ENCODE measurements around the gene KCNJ18. TPM values are rescaled to one million over a fixed set of nuclear protein-coding genes. Genes with fewer than 3 reads are reported as not detected.
"Not testable (repeated sequence)": the region's sequence is repeated elsewhere in the genome, so short reads cannot be mapped to it uniquely, and the experiment has no call there.

The KCNJ18 gene
- polyA plus RNA-seq (ENCODE audit: insufficient read depth in 1 of 5, insufficient read length in 5 of 5, low replicate concordance in 1 of 5), result not detected
- long read RNA-seq, donor 1, result 0 reads
- long read RNA-seq, donor 2, result 0 reads
- long read RNA-seq, donor 3, result 0 reads
- long read RNA-seq, donor 4, result 0 reads
- long read RNA-seq, donor 5, result 0 reads
- long read RNA-seq, donor 6, result 0 reads
- long read RNA-seq, donor 7, result 0 reads
- long read RNA-seq, donor 8, result 0 reads

DNA sequence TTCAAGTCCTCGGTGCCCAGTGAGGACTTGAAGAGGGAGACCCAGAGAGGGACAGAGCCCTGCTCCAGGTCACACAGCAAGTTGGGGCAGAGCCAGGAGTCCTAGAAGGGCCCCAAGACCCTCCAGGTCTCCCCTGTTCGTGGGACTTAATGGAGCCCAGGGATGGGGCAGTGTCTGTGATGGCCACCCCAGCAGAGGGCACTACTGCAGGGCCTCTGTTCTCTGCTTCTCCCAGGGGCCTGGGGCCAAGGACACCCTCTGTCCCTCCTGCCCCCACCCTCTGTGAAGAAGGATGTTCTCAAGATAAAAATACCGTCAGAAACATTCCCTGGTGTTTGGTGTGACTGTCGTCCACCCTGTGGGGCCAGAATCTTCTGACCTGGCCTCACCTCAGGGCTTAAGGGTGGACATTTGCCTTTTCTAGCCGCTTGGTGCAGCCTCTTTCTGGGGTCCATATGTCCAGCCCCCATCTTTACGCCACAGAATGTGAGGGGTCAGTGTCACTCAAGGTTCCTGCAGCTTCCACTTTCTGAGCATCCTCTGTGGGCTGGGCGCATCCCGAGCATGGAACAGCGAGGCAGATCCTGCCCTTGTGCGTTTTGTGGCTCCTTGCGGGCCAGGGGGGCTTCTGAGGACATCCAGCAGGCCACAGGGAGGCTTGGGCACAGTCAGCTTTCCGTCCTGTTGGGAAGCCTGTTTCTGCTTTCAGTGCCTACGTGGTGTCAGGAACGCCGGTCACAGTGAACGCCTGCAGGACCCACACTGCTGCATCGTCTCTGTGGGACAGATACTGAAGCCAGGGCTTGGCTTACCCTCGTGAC lies at the start of gene KCNJ18:
Gene KCNJ18, plus strand, starts transcription at position 641 of the 821 bp plus-strand sequence. CDS start 10,264 bp downstream, outside the sequence.
- not testable (repeated sequence) for DNase-seq

DNA sequence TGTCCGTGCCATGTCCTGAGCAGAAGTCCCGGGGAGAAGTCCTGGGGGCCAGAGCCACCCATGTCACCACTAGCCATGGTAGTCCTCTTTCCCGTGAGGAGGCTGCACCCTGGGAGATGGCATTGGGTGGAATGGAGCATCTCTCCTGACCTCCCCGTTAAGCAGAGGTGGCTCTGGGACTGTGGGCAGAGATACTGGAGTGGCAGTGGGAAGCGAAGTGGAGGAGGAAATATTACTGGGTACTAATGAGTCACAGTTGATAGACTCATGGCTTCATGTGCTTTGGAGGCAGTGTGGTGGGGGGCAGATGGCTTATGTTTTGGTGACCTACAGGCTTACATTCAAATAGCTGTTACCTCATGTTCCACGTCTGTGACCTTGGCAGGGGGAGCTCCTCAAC lies 44.2 kb upstream of the KCNJ18 start:
- not testable (repeated sequence) for DNase-seq

DNA sequence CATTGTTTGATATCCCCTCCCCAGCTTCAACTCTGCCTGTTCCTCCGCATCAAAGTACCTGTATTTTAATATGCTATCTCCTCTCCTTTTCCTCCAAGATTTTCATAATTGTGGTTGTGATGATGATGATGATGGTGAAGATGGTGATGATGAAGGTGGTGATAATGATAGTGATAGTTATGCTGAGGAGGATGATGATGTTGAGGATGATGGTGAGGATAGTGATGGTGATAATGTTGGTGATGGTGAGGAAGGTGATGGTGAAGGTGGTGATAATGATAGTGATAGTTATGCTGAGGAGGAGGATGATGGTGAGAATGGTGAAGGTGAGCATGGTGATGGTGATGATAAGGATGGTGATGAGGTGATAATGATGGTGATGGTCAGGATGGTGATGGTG lies 42.3 kb upstream of the KCNJ18 start:
- not testable (repeated sequence) for DNase-seq

DNA sequence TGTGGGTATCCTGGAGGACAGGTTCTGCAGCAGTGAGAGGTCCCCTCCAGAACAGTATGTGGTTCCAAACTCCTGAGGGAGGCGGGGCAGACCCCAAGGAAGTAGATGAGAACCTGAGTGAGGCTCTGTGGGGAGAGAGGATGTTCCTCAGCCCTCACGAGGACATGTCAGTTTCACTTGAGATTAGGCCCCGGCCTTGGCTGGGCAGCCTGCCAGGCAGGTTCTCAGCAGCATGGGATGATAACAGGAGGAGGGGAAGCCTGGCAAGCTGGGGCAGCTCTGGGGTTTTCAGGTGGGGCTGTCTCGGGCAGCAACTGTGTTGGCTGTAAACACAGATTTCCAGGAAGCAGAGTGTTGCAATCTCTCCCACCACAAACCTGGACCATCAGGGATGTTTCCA lies 40.3 kb upstream of the KCNJ18 start:
- not testable (repeated sequence) for DNase-seq

DNA sequence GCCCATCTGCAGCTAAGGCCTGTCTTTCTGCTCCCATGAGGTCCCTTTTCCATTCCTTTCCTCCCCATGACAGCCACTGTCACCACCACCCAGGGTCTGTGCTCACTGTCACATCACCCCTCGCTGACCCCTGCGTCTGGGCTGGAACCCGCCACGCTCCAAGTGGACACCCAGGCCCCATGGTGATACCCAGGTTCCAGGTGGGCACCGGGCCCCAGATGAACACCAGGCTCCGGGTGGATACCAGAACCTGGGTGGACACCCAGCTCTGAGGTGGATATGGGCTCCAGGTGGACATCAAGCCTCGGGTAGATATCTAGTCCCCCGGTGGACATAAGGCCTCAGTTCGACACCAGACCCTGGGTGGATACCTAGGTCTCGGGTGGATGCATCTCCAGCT lies 39.1 kb upstream of the KCNJ18 start:
- not testable (repeated sequence) for DNase-seq

DNA sequence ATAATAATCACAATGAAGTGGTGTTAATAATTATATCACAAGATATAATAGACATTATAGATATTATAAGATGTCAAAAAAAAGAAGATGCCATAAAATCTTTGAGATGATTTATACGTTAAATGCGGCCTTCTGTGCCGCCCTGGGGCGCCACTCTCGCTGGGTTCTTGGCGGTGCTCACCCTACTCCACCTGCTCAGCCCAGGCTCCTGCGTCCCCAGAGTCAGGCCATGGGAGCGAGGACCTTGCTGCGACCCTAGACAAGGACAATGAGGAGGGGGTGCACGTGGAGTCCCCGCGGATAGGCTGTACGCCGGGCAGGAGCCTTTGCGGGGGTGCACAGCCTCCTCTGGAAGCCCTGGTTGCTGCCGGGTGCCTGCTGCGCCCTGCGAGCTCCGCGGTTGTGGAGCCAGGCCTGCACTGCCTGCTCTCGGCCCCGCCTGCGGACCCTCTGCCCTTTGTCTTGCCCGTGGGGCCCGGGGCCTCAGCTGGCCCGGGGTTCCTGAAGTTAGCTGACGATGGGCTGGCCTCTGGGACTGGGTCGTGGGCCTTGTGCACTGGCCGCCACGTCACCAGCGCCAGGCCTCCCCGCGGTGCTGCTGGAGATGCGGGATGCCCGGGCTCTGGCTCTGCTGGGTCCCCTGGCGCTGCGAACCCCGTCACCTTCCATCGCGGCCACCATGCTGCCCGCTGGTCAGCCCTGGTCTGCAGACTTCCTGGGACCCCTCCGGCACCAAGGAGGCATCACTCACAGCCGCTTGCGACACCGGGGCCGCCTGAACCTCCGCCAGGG lies 35.6 kb upstream of the KCNJ18 start:
- not testable (repeated sequence) for DNase-seq

GRCh38 chr17:21659635-21660034 lies 32.7 kb upstream of the KCNJ18 start:
- not testable (repeated sequence) for DNase-seq

GRCh38 chr17:21661455-21661854 lies 30.9 kb upstream of the KCNJ18 start:
- not testable (repeated sequence) for DNase-seq

DNA sequence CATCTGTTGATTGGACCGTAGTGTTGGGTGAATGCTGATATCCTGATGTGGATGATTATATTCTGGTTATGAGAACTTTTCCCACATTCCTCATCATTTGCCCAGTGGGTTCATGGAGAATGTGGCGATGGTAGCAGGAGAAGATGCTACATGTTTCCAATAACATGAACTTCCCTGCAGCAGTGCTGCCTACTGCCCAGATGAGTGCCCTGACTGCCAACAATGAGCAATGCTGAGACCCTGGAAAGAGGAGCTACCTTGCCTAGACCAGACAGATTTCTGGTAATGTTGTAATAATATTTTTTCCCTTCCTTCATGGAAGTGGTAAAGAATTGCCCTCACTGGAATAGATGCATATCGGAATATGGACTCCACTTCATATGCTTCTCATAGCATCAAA lies 29.2 kb upstream of the KCNJ18 start:
- DNase-seq, result not testable (repeated sequence)

- not testable (repeated sequence) for DNase-seq
These were observed 28.5 kb upstream of the KCNJ18 start for GRCh38 chr17:21663614-21664474.

GRCh38 chr17:21665171-21665570 lies 27.2 kb upstream of the KCNJ18 start:
- not testable (repeated sequence) for DNase-seq

DNA sequence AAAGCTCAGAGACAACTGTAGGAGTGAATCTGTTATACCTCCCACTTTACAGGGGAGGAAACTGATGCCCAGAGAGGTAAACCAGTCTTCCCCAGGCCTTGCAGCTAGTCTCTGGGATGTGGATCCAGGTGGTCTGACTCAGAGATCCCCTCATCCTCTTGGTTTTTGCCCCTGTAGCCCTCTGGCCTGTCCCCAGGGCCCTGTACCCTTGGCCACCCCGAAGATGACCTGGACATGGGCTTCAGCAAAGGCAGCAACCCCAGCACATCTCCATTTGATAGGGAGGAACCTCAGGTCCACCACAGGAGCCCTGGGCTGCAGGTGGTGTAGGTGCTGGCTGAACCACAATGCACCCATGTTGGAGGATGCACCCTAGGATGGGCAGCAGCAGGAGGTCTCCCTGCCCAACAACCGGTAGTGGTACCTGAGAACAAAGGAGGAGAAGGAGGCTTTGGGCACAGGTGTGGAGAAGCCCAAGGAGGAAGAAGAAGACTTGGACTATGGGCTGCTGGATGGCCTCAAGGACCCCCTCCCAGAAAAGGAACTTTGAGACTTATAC lies 26.3 kb upstream of the KCNJ18 start:
- not testable (repeated sequence) for DNase-seq

GRCh38 chr17:21666711-21667412 lies 25.5 kb upstream of the KCNJ18 start:
- not testable (repeated sequence) for DNase-seq

DNA sequence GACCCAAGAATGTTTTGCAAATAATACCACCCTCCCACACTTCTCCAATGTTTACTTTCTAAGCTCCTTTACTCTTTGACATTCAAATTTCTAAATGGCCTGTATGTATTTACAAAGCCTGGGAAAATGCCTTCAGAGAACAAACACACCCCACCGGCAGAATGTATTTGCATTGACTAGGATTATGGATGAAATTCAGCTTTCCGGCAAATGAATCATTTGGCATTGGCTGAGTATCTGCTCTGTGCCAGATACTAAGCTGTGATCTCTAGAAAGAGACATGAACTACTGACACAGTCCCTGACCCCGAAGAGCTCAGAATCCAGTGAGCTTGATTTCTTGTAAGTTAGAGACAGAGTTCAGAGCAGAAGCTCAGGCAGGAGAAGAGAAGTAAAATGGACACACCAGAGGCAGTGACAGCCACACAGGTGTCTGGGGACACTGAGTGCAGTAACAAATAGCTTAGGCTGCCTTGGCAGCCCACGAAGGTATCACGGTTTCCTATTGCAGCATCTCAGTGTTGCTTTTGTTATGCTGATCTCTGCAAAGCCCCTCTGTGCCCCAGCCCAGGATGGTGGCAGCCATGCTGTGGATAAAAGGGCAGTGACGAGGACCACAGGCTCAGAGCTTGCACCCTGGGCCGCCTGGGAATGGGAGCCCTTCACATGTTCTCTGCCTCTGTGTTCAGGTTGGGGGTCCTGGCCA lies 24.8 kb upstream of the KCNJ18 start:
- DNase-seq, result not testable (repeated sequence)

DNA sequence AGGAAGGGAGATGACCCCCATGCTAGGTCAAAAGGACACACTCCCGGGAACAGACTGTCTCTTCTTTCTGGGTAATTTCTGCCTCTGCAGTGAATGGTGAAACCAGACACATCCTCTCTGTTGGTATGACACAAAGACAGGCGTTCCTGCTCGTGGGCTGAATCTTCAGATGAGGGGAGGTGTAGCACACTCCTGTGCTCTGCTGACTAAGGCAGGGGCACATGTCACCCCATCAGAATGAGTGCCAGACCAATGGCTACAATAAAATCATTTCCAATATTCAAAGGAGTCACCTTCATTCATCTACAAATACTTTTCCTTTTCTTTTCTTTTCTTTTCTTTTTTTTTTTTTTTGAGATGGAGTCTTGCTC lies 24.2 kb upstream of the KCNJ18 start:
- DNase-seq, result not testable (repeated sequence)

DNA sequence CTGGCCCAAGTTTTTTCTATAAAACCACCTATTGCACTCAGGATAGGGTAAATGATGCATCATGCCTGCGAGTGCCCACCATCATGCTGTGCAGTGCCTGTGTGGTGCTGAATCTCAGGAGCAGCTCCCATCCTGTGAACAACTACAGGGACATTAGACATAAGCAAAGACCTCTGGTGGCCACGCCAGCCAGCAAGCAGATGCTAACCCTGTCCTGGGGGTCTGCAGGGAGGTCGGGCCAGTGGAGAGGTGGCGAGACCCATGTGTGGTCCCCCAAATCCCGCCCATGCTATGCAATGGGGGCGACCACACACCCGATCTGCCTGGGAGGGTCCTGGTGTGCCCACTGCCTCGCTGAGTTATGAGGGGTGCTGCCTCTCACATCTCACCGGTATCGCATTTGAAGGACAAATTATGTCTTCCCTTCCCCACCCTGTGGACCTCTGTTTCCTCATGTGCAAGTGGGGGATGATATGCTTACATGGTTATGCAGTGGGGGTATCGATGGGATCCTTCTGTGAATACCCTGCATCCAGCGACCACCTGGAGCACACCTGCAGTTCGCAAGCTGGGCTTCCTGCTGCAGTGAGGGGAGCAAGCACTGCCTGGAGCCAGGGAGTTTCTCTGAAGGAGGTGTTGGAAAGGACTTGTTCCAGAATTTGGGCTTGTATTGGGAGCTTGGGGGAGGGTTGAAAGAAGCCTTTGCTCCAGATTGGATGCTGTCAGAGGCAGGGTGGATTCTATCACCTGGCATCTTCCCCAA lies 23.4 kb upstream of the KCNJ18 start:
- not testable (repeated sequence) for DNase-seq

DNA sequence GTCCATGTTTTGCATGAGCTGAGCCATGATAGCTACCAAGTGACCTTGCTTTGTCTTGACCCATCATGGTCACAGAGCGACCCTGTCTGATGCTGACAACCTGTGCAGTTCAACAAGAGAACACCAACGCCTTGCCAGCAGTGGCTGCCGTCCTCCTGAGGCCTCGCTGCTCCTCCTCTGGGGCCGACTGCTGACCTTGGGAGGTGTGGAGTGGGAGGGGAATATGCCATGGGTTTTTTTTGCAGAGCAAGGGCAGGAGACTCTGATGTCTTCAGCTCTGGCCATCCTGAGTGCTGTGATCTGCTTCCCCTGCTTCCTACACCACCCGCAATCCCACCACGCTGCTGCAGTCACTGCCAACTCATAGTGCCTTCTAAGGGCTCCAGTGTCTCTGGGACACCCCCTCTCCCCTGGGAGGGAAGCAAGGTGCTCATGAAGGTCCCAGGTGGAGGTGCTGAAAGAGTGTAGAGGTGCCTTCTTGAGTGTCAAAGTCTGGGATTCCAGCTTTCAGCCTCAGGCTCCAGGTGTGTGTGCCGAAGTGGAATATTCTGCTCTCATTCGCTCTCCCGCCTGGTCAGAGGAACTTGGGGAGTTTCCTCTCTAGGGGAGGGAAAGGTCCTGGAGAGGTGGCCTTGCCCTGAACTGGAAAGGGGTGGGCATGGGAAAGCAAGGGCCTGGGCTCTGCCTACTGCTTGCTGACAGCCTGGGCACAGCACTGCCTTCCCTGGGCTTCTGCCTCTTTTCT lies 22.5 kb upstream of the KCNJ18 start:
- DNase-seq, result not testable (repeated sequence)

Measured in right lung (tissue), 10 donors.